OCI-LY7 (cell line): ENCODE results near the gene ALOX5.

Source experiments
- CTCF ChIP-seq: fragments of 200-600 bp; sonication (generic); conservative IDR thresholded peaks from 2 replicates; pipeline ENCODE4 v1.5.1; 2014; ENCODE audit warnings: mild to moderate bottlenecking, antibody characterized with exemption, low read length, moderate library complexity, mixed read lengths
- EZH2phosphoT487 ChIP-seq: fragments of 200-600 bp; sonication (generic); IDR thresholded peaks from 2 replicates; pipeline ENCODE4 v1.6.1; 2018; ENCODE audit warnings: low read depth, borderline replicate concordance, mild to moderate bottlenecking, mixed run types, antibody characterized with exemption, low read length, moderate library complexity, mixed read lengths

GRCh38 chr10:45411607-45411940 is 37.6 kb downstream of the ALOX5 start:
- no peak for TF ChIP-seq CTCF
- TF ChIP-seq EZH2phosphoT487, result no peak
